Endodermal cell (in vitro differentiated cells): Measurements from ENCODE around the gene BTN1A1. TPM values are rescaled to one million over a fixed set of nuclear protein-coding genes. Genes with fewer than 3 reads are reported as not detected.

Experiments used
- DNase-seq: peaks from one replicate; pipeline ENCODE4 v3.0.0-alpha.2; 2017
- H3K27ac ChIP-seq: 2 replicates; pipeline ENCODE4 v1.5.1; 2013; ENCODE audit warnings: mild to moderate bottlenecking, low read depth, low read length, moderate library complexity
- H3K27me3 ChIP-seq: 2 replicates; pipeline ENCODE4 v1.6.1; 2013; ENCODE audit warnings: mild to moderate bottlenecking, low read length, moderate library complexity; ENCODE audit not compliant: insufficient read depth, control insufficient read depth, poor library complexity, severe bottlenecking
- H3K36me3 ChIP-seq: 2 replicates; pipeline ENCODE4 v1.7.0; 2013; ENCODE audit warnings: mild to moderate bottlenecking, low read length, moderate library complexity; ENCODE audit not compliant: control insufficient read depth, insufficient read depth
- H3K4me1 ChIP-seq: one replicate; pipeline ENCODE4 v1.7.0; 2013; ENCODE audit warnings: low read length; ENCODE audit not compliant: control insufficient read depth, insufficient read depth
- H3K4me3 ChIP-seq: 2 replicates; pipeline ENCODE4 v1.5.1; 2013; ENCODE audit warnings: mild to moderate bottlenecking, low read length, moderate library complexity
- H3K9ac ChIP-seq: 2 replicates; pipeline ENCODE4 v1.6.1; 2013; ENCODE audit warnings: mild to moderate bottlenecking, low read length, moderate library complexity; ENCODE audit not compliant: poor library complexity, severe bottlenecking; ENCODE audit errors: extremely low read depth
- H3K9me3 ChIP-seq: 2 replicates; pipeline ENCODE4 v1.6.1; 2013; ENCODE audit warnings: mild to moderate bottlenecking, low read length, moderate library complexity; ENCODE audit not compliant: control insufficient read depth
- H3K27ac Mint-ChIP-seq: 2 replicates; pipeline ENCODE4 v1.8.0; 2020; ENCODE audit warnings: mixed read lengths
- H3K27me3 Mint-ChIP-seq: 2 replicates; pipeline ENCODE4 v1.8.0; 2021; ENCODE audit warnings: mild to moderate bottlenecking, mixed read lengths; ENCODE audit not compliant: insufficient read depth
- H3K36me3 Mint-ChIP-seq: 2 replicates; pipeline ENCODE4 v1.8.0; 2020; ENCODE audit warnings: low read depth, mixed read lengths
- H3K4me1 Mint-ChIP-seq: 2 replicates; pipeline ENCODE4 v1.8.0; 2020; ENCODE audit warnings: mixed read lengths
- H3K4me3 Mint-ChIP-seq: 2 replicates; pipeline ENCODE4 v1.8.0; 2020; ENCODE audit warnings: mild to moderate bottlenecking, moderate library complexity, mixed read lengths
- H3K9me3 Mint-ChIP-seq: 2 replicates; pipeline ENCODE4 v1.8.0; 2020; ENCODE audit warnings: mild to moderate bottlenecking, mixed read lengths
- CTCF ChIP-seq: fragments of 200-600 bp; sonication (generic); conservative IDR thresholded peaks from 2 replicates; pipeline ENCODE4 v1.5.0; 2021; ENCODE audit warnings: antibody characterized with exemption, mild to moderate bottlenecking
- WGBS, 2 experiments: methylation state at CpG; one replicate each; pipeline versions ENCODE4 v1.1.5 to v1.1.7; 2013; ENCODE audit warnings: missing lambda C conversion rate in 2 of 2, mixed read lengths in 1 of 2; ENCODE audit not compliant: insufficient coverage in 1 of 2, insufficient read length in 1 of 2; 5-methylcytosine and 5-hydroxymethylcytosine counted together
- total RNA-seq, 2 donors: library from RNA; stranded (reverse); fragmentation: NEBNext Ultra II Directional in 1 of 2; extraction: Animal tissue kit (Norgen Biotek cat#: 25700) in 1 of 2; gene quantifications; 2 replicates in 1 of 2; 3 replicates in 1 of 2; pipeline ENCODE4 v1.2.1, GENCODE V29; 2021

BTN1A1 gene
- total RNA-seq, 2 donors from 2014 or later: 0.11 TPM; not detected in 1

- WGBS, 2 experiments: 0 to 2% methylated on average over 19 to 26 of the region's 27 CpGs
- Mint-ChIP-seq H3K9me3 (no peaks in the 10 kb centered on the region), H3K27ac (peak overlapping the region; percentile 80), H3K4me3 (no peak overlapping the region), H3K36me3 (no peaks in the 10 kb centered on the region), H3K4me1 (no peaks in the 10 kb centered on the region), H3K27me3 (no peaks in the 10 kb centered on the region)
- H3K27ac ChIP-seq: no peak overlapping the region
- peak overlapping the region; percentile 97 for H3K4me3 ChIP-seq
- peak overlapping the region; percentile 33 for H3K9ac ChIP-seq
- H3K4me1 ChIP-seq: no peaks in the 10 kb centered on the region
- no peak for TF ChIP-seq CTCF
- no peaks in the 10 kb centered on the region for H3K9me3 ChIP-seq
- no peaks in the 10 kb centered on the region for H3K27me3 ChIP-seq
- DNase-seq: peak; percentile 85
- H3K36me3 ChIP-seq: no peaks in the 10 kb centered on the region
These were observed 54.8 kb downstream of the BTN1A1 start for GRCh38 chr6:26554697-26555504.

- no peaks in the 10 kb centered on the region for H3K36me3 ChIP-seq
- H3K9me3 Mint-ChIP-seq: no peaks in the 10 kb centered on the region
- peak overlapping the region; percentile 97 for H3K4me3 ChIP-seq
- H3K27ac ChIP-seq: no peak overlapping the region
- H3K4me1 ChIP-seq: no peaks in the 10 kb centered on the region
- H3K27ac Mint-ChIP-seq: peak overlapping the region; percentile 80
- H3K27me3 ChIP-seq: no peaks in the 10 kb centered on the region
- DNase-seq: peak; percentile 75
- WGBS, 2 experiments: 2 to 5% methylated on average over 9 to 12 of the region's 19 CpGs
- H3K9me3 ChIP-seq: no peaks in the 10 kb centered on the region
- no peaks in the 10 kb centered on the region for H3K27me3 Mint-ChIP-seq
- no peaks in the 10 kb centered on the region for H3K4me1 Mint-ChIP-seq
- no peak for TF ChIP-seq CTCF
- H3K9ac ChIP-seq: peak overlapping the region; percentile 33
- H3K36me3 Mint-ChIP-seq: no peaks in the 10 kb centered on the region
- H3K4me3 Mint-ChIP-seq: no peak overlapping the region
These were observed 55.6 kb downstream of the BTN1A1 start for GRCh38 chr6:26555505-26556262.

- H3K4me1 ChIP-seq: no peaks in the 10 kb centered on the region
- Mint-ChIP-seq H3K4me3 (no peak overlapping the region), H3K9me3 (peaks cover 3% of the 10 kb centered on the region)
These were observed 56.4 kb downstream of the BTN1A1 start for GRCh38 chr6:26556263-26557070.

More at GRCh38 chr6:26556263-26557070, 56.4 kb downstream of the BTN1A1 start:
- no peaks in the 10 kb centered on the region for H3K36me3 Mint-ChIP-seq
- no peaks in the 10 kb centered on the region for H3K4me1 Mint-ChIP-seq
- Histone ChIP-seq H3K27me3 (no peaks in the 10 kb centered on the region), H3K9me3 (peaks cover 5% of the 10 kb centered on the region), H3K4me3 (peak overlapping the region; percentile 97), H3K36me3 (no peaks in the 10 kb centered on the region), H3K27ac (no peak overlapping the region), H3K9ac (no peak overlapping the region)
- TF ChIP-seq CTCF: no peak
- peaks cover 2% of the 10 kb centered on the region for H3K27me3 Mint-ChIP-seq
- WGBS, 2 experiments: 5 to 13% methylated on average over 11 to 14 of the region's 16 CpGs
- DNase-seq: peak; percentile 90
- peak overlapping the region; percentile 64 for H3K27ac Mint-ChIP-seq
